ENCODE data around the gene NR1H2.

NR1H2 gene

GRCh38 chr19:50365434-50366306, 10.6 kb upstream of the NR1H2 start, which contains the start of gene NAPSA:
NAPSA (minus strand) TSS chr19:50365639; CDS start chr19:50365621, 18 bp downstream.
- H3K27ac ChIP-seq (ENCODE audit: low read length) = peak within 1 kb of the TSS; percentile 14; the same call in 1 of the 2 replicates
- H3K9me3 ChIP-seq (ENCODE audit: insufficient read depth, low read length) = no peaks in the 10 kb centered on the region
- H3K4me3 ChIP-seq (ENCODE audit: low read length) = peak within 1 kb of the TSS; percentile 31; the same call in 1 of the 2 replicates
- H3K9ac ChIP-seq (ENCODE audit: low read length) = peak within 1 kb of the TSS; percentile 17; the same call in 1 of the 2 replicates
- no peaks in the 10 kb centered on the region for H4K20me1 ChIP-seq (ENCODE audit: insufficient read depth, low read length)
- no peaks in the 10 kb centered on the region for H3K27me3 ChIP-seq (ENCODE audit: low read depth, low read length)
- H3K4me2 ChIP-seq (ENCODE audit: low read length) = peak within 1 kb of the TSS; percentile 60
- H2AFZ ChIP-seq (ENCODE audit: low read depth, low read length) = 0 out of 2 replicates have a peak within 1 kb of the TSS, but pooled peaks have one; percentile 29
- H3K36me3 ChIP-seq (replicated peaks; ENCODE audit: low read depth, low read length) = peaks cover under 1% of the 10 kb centered on the region
- no peaks in the 10 kb centered on the region; the same call in 1 of the 2 replicates for H3K79me2 ChIP-seq (ENCODE audit: low read length)
- H3K4me1 ChIP-seq (ENCODE audit: low read length) = peaks cover 45% of the 10 kb centered on the region
- TF ChIP-seq, protein P1, sequence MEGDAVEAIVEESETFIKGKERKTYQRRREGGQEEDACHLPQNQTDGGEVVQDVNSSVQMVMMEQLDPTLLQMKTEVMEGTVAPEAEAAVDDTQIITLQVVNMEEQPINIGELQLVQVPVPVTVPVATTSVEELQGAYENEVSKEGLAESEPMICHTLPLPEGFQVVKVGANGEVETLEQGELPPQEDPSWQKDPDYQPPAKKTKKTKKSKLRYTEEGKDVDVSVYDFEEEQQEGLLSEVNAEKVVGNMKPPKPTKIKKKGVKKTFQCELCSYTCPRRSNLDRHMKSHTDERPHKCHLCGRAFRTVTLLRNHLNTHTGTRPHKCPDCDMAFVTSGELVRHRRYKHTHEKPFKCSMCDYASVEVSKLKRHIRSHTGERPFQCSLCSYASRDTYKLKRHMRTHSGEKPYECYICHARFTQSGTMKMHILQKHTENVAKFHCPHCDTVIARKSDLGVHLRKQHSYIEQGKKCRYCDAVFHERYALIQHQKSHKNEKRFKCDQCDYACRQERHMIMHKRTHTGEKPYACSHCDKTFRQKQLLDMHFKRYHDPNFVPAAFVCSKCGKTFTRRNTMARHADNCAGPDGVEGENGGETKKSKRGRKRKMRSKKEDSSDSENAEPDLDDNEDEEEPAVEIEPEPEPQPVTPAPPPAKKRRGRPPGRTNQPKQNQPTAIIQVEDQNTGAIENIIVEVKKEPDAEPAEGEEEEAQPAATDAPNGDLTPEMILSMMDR (IDR thresholded peaks at IDR 0.05; ENCODE audit: low read depth, low read length) = no peak
- no peak for TF ChIP-seq EZH2phosphoT487 (IDR thresholded peaks at IDR 0.05; ENCODE audit: low read depth)

- H3K79me2 ChIP-seq (ENCODE audit: low read length) = no peaks in the 10 kb centered on the region; the same call in 1 of the 2 replicates
- peak overlapping the region; percentile 90 for H3K9ac ChIP-seq (ENCODE audit: low read length)
- H3K36me3 ChIP-seq (replicated peaks; ENCODE audit: low read depth, low read length) = no peaks in the 10 kb centered on the region
- no peaks in the 10 kb centered on the region for H3K27me3 ChIP-seq (ENCODE audit: low read depth, low read length)
- peak overlapping the region; percentile 88 for H3K4me2 ChIP-seq (ENCODE audit: low read length)
- peak overlapping the region; percentile 57 for H3K27ac ChIP-seq (ENCODE audit: low read length)
- no peaks in the 10 kb centered on the region for H3K9me3 ChIP-seq (ENCODE audit: insufficient read depth, low read length)
- H3K4me3 ChIP-seq (ENCODE audit: low read length) = peak overlapping the region; percentile 82
- peak overlapping the region; percentile 88 for H2AFZ ChIP-seq (ENCODE audit: low read depth, low read length)
- peaks cover 32% of the 10 kb centered on the region for H3K4me1 ChIP-seq (ENCODE audit: low read length)
- no peak for TF ChIP-seq EZH2phosphoT487 (IDR thresholded peaks at IDR 0.05; ENCODE audit: low read depth)
- TF ChIP-seq, protein P1 (IDR thresholded peaks at IDR 0.05; ENCODE audit: low read depth, low read length) = peak; percentile 83
- H4K20me1 ChIP-seq (ENCODE audit: insufficient read depth, low read length) = no peaks in the 10 kb centered on the region
Measured at GRCh38 chr19:50368649-50369570, 7.3 kb upstream of the NR1H2 start.

- Histone ChIP-seq H4K20me1 (ENCODE audit: insufficient read depth, low read length) (no peaks in the 10 kb centered on the region), H3K36me3 (replicated peaks; ENCODE audit: low read depth, low read length) (no peaks in the 10 kb centered on the region), H3K9ac (ENCODE audit: low read length) (no peak overlapping the region), H3K4me2 (ENCODE audit: low read length) (no peak overlapping the region), H3K27ac (ENCODE audit: low read length) (no peak overlapping the region), H3K27me3 (ENCODE audit: low read depth, low read length) (no peaks in the 10 kb centered on the region), H2AFZ (ENCODE audit: low read depth, low read length) (no peak overlapping the region), H3K4me3 (ENCODE audit: low read length) (no peak overlapping the region), H3K4me1 (ENCODE audit: low read length) (peaks cover 16% of the 10 kb centered on the region; the same call in 1 of the 2 replicates), H3K79me2 (ENCODE audit: low read length) (no peaks in the 10 kb centered on the region), H3K9me3 (ENCODE audit: insufficient read depth, low read length) (no peaks in the 10 kb centered on the region)
- TF ChIP-seq, protein P1 (IDR thresholded peaks at IDR 0.05; ENCODE audit: low read depth, low read length) = no peak
- no peak for TF ChIP-seq EZH2phosphoT487 (IDR thresholded peaks at IDR 0.05; ENCODE audit: low read depth)
Measured at GRCh38 chr19:50371914-50372475, 4.3 kb upstream of the NR1H2 start.
